ENCODE results near the gene RNF10.
"Not testable (repeated sequence)": the region's sequence is repeated elsewhere in the genome, so short reads cannot be mapped to it uniquely, and the experiment has no call there.

RNF10 gene

DNA sequence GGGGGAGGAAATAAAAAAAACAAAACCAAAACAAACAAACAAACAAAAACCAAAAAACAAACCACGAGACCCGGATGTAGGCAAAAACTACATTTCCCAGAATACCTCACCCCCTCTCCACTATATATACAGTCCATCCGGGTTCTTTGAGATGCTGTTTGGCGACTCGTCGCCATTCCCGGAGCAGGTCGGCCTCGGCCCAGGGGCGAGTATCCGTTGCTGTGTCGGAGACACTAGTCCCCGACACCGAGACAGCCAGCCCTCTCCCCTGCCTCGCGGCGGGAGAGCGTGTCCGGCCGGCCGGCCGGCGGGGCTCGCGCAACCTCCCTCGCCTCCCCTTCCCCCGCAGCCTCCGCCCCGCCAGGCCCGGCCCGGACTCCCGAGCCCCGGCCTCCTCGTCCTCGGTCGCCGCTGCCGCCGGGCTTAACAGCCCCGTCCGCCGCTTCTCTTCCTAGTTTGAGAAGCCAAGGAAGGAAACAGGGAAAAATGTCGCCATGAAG lies at the start of gene RNF10:
Gene RNF10 (plus strand): TSS at position 154 of the 500 bp plus-strand sequence. CDS start 456 bp downstream, outside the sequence.
- DNase-seq (ENCODE audit: low spot score), result peak; percentile 84

DNA sequence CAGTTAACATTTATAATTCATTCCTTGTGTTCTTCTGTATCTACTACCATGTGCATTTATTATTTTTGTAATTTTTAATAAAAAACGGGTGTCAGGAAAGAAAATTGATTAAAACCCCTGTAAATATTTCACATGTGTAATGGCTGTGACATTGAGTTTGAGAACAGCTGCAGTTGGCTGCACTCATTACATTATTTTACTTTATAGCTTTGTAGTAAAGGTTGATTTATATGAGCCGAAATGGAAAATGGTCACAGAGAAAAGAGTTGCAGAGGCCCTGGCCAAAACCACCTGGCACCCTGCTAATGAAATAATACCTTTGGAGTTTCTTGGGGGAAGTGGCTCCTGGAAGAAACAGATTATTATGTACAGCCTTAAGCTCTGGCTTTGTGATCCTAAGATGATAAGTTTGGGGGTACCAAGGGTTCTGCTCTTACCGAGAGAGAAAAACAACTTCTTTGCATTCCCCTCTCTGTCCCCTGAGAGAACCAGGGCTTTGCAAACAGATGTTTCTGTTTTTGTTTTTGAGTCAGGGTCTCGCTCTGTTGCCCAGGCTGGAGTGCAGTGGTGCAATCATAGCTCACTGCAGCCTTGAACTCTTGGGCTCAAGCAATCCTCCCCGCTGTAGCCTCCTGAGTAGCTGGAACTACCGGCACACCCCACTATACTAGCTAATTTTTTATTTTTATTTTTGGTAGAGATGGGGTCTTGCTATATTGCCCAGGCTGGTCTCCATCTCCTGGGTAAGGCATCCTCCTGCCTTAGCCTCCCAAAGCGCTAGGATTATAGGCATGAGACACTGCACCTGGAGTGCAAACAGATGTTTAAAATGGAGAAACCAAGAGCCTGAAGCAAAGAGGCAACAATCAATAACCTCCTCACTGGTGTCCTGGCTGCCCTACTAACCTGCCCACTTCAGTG lies 47.9 kb upstream of the RNF10 start:
- no peak for DNase-seq (ENCODE audit: low spot score)

DNA sequence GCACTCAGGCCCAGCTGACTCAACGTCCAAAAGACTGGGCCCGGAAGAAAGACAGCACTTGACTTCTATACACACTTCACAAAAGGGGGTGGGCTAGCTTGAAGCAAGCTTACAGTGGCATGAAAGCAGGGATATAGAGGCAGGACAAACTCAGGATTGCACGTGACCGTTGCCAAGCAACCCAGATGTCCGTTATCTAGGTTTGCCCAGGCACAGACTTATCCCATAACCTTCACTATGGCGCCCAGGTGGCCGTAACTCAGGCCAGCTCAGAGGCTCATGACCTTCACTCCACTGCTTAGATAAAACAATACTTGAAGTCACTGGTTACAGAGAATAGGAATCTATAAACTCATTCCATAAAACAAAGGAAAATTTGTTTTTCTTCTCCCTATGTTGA lies 46.6 kb upstream of the RNF10 start:
- DNase-seq (ENCODE audit: low spot score), result not testable (repeated sequence)

DNA sequence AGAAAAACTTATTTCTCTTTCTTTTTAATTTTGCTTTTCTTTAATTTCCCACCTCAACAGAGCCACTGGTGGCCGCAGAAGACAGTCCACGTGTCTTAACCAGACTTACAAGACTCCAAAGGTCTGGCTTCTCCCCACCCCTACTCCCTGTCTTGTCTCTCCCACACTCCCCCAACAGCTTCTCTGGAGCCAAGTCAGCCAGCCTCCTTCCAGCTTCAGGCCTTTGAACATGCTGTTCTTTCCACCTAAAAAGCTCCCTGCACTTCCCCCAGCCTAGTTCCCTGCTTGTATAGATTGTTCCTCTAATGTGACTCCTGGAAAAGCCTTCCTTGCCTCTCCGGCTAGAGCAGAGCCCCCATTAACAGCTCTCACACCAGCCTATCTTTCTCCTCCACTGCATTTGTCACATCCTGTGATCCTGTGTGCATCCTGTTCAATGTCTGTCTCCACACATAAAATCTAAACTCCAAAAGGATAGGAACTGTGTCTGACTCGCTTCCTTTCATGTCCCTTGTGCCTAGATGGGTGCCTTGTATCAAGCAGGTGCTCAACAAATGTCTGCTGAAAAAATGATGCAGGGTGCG lies 46.0 kb upstream of the RNF10 start:
- DNase-seq (ENCODE audit: low spot score), result peak; percentile 52

DNA sequence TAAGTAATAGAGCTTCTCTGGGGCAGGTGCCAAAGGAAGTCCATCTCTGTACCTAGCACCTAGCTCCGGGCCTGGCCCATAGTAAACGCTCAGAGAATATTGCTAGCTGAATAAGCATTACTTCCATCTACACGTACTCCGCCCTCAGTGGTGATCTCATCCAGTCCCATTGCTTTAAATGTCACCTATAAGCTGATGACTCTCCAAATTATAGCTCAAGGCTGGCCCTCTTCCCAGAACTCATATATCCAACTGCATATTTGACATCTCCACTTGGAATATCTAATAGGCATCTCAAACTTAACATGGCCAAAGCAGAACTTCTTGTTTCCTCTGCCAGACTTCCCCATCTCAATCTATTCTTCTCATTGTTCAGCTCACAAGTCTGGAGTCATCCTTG lies 45.1 kb upstream of the RNF10 start:
- DNase-seq (ENCODE audit: low spot score), result no peak

DNA sequence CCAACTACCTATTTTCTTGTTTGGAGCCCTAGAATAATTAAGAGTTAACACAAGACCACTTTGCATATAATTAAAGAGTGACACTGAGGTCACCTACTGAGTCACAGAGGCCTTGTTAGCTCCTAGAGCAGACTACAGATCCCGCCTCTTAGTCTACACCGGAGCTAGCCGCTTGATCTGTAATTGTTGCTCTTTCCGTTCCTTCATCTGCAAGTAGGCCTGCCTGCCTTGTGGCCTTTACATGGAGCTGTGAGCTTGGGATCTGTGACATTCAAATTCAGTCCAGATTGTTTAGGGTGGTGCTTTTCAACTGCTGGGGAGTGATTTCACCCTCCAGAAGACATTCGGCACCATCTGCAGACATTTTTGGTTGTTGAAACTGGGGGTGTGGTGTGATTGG lies 43.8 kb upstream of the RNF10 start:
- DNase-seq (ENCODE audit: low spot score), result no peak

DNA sequence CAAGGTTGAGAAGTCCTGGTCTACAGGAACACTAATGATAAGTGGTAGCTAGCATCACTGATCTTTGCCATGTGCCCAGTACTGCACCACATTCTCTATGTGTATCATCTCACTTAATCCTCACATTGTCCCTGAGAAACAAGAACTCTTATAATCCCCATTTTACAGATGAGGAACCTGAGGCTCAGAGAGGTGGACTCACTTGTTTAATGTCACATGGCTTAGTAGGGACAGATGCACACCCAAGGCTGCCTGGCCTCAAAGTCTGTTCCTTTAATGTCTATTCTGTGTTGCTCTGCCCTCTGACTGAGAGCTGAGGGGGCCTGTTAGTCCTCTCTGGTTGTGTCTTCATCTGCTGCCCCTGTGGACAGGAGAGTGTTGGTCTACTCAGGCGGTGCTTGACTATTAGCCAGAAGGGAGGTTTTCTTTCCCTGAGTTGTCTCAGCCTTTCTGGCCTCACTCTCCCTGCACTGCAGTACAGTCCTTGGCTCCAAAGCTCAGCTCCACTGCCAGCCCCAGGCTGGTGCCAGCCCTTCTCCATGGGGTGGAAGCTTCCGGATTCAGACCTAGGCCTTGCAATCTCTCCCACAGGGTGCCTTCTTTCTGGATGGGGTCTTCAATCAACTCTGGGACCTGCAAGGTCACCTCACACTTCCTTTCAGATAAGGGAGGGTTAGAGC lies 43.2 kb upstream of the RNF10 start:
- DNase-seq (ENCODE audit: low spot score), result peak; percentile 29

DNA sequence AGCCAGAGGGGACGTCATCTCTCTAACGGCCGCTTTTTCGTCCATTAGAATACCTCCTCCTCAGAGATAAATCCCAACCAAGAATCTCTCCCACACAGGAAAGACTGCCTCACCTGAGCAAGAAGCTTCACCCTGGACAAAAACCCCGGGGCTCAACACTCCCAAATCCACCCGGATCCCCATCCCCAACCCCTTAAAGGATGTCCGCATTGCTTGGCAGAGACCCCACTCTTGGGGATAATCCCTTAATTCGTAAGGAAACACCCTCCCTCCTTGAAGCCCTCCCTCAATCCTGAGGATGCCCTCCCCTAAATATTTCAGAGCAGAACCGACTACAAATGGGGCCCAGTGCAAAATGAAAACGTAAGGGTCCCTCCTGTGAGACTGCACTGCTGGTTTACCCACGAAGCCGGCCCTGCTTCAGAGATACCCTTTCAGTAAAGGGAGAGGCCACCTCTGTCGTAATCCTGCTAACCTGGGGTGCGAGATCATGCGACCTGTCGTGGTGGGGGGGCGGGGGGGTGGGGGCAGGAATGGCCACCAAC lies 38.9 kb upstream of the RNF10 start:
- no peak for DNase-seq (ENCODE audit: low spot score)

DNA sequence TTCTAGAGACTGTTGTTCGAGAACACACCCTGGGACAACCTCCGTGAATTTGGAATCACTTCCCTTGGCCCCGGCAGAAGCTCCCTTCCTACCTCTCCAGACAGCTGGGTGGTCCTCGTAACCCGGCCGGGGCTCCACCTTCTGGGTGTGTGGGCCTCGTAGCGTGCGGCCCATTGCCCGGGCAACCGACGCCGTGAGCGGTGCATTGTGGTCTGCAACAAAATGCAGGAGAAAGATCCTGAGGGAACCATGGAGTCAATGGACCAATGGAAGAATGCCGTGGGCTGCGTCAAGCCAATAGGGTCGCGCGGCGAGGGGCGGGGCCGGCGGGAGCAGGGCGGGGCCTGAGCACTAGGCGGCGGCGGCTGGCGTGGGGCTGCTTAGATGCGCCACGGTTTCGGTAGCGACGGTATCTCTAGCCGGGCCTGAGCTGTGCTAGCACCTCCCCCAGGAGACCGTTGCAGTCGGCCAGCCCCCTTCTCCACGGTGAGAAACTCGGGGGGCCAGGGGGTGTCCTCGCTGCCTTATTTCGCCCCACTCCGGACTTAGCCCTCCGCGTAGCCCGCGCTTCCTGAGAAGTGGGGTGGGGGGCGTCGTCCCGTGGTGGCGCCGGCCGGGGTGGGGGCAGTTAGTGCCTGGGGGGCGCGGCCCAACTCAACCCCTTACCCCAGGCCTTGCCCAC lies 38.3 kb upstream of the RNF10 start, which contains the start of gene DYNLL1:
Gene DYNLL1 (plus strand): TSS at position 383 of the 682 bp plus-strand sequence. CDS start 309 bp downstream, outside the sequence.
- peak; percentile 95 for DNase-seq (ENCODE audit: low spot score)

DNA sequence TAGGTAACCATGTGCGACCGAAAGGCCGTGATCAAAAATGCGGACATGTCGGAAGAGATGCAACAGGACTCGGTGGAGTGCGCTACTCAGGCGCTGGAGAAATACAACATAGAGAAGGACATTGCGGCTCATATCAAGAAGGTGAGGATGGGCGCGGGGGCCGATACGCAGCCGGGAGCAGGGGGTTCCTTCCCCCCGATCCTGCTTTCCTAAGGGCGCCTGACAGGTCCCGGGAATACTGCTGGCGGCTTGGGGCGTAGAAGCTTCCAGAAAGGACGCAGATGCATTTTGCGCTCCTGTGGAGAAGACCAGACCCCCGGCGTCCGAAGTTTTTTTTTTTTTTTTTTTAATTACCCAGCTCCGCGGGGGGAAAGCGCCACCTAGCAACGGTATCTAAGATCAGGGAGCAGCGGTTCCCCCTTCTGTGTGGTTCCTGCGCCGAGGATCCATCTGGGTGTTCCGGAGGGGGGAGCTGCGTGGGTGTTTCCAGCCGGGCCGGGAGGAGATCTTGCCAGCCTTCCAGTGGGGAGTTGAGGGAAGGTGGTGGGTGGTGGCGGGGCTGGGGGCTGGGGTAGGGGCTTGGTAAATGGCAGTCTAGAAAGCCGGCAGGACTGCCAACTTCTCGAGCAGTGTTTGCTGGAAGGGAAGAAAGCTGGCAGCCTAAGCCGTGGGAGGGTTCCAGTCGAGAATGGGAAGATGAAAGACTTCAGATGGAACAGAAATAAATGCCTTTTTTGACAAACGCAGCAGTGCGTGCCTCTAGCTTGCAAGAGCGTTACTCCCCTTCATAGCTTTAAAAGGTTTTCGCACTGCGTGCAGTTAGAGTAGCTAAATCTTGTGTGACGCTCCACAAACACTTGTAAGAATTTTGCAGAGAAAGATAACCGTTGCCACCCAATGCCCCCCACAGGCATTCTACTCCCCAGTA lies 37.5 kb upstream of the RNF10 start:
- peak; percentile 89 for DNase-seq (ENCODE audit: low spot score)

DNA sequence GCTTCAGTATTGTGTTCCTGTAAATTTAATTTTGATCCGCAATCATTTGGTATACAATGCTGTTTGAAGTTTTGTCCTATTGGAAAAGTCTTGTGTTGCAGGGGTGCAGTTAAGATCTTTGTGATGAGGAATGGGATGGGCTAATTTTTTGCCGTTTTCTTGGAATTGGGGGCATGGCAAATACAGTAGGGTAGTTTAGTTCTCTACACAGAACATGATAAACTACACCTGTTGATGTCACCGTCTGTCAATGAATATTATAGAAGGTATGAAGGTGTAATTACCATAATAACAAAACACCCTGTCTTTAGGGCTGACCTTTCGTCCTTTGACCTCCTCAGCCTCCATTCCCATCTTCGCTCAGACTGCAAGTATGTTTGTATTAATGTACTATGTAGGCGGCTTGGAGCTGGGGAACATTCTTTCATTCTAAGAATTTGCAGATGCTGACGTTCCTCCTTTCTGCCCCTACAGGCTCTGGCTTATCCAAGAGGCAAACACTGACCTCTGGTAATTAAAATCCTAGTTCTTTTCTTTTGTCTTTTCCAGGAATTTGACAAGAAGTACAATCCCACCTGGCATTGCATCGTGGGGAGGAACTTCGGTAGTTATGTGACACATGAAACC lies 36.5 kb upstream of the RNF10 start:
- DNase-seq (ENCODE audit: low spot score), result no peak

DNA sequence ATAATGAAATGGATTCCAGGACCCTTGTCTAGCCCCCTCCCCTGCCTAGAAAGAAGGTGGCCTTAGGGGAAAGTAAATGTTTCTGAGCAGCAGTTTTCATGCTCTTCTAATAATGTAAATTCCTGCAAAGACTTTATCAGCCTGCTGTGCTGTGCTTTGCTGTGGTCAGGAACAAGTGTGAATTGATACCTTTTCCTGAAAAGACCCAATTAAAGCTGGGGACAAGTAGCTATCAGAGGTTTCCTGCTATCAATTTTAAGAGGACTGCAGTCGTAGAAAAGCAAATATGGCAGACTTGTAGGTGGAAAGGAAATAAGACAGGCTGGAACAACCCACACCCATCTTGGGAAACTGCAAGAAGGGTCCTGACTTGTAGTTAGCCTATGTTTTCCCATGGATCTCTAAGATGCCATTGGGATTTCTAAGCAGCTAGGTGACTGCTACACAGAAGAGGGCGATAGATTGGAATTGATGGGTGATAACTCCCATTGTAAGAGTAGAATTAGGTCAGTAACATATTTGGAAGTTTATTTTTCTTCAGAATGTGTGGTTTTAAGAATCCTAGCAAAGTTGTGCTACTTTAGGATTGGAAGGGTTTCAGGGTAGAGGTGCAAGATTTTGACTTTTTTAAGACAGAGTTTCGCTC lies 35.2 kb upstream of the RNF10 start:
- no peak for DNase-seq (ENCODE audit: low spot score)

DNA sequence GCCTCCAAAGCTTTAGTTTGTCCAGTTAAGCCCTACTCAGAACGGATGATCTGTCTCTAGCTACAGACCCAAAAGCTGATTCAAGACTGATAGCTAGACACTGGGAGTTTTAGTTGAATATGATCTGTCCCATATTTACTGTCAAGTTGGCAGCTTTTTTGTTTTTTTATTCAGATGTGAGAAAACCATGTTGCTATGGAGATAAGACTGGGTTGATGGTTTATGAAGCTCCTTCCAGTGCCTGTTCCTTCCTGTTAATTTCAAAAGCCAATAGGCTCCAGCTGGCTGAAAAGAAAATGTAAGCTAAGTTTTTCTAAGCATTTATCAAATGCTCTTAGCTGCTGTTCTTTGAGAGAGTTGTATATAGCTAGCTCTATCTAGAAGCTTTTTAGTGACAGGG lies 33.6 kb upstream of the RNF10 start:
- no peak for DNase-seq (ENCODE audit: low spot score)

DNA sequence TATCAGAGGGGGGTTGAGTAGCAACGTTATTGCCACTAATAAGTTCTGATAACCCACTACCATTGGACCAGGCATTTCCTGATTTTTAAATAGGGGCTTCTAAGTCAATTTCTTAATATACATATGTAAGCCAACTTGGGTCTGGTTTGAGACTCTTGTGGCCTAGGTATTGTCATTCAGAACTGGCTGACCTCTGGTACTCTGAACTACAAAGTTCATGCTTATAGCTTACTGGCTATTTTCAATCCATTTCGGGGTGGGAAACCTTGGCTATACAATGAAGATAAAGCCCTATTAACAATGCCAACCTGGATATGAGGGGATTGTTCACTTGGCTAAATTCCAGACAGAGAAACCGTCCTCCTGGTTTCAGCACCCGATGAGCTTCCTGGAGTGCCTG lies 29.6 kb upstream of the RNF10 start:
- no peak for DNase-seq (ENCODE audit: low spot score)

DNA sequence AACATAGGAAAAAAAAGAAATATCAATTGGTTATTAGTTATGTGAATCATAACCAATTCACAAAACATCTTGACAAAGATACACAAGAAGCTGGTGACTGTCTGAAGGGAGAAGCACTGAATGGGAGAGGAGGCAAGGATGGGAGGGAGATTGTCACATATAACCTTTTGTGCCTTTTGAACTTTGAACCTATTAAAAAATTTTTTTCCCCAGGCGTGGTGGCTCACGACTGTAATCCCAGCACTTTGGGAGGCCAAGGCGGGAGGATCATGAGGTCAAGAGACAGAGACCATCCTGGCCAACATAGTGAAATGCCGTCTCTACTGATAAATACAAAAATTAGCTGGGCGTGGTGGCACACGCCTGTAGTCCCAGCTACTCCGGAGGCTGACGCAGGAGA lies 25.6 kb upstream of the RNF10 start:
- no peak for DNase-seq (ENCODE audit: low spot score)

DNA sequence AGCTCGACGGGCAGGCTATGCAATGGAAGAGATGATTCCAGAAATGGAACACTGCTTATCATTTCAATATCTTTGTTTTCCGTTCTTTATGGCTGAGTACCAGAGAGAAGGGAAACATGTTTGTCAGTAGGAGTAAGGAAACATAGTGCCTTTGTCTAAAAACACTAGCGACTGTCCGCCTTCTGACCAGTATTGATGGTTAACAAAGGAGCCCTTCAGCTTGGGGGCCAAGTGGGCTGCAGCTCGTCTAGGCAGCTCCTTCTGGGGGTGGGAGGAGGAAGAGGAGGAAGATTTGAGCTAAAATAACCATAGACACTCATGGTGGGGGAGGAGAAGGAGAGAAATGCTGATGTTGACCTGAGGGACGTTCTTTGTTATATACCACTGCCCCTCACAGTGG lies 20.2 kb upstream of the RNF10 start:
- peak; percentile 87 for DNase-seq (ENCODE audit: low spot score)

DNA sequence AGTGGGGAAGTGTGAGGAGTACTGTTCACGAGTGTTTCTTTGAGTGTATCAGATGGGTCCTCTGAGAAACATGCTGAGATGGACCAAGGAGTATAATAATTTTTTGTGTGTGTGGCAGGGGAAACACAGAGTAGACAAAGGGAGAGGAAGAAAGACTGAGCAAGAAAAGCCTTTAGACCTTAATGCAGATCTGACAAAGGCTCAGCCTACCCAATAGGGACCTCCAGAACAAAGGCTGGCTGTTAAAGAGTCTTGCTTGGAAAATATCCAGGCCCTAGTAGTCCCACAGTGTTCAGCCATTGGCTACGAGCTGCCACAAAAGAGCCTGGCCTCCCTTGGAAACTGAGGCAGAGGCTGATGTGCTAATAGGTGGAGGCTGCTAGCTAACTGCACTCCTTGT lies 18.7 kb upstream of the RNF10 start:
- DNase-seq (ENCODE audit: low spot score), result peak; percentile 76

DNA sequence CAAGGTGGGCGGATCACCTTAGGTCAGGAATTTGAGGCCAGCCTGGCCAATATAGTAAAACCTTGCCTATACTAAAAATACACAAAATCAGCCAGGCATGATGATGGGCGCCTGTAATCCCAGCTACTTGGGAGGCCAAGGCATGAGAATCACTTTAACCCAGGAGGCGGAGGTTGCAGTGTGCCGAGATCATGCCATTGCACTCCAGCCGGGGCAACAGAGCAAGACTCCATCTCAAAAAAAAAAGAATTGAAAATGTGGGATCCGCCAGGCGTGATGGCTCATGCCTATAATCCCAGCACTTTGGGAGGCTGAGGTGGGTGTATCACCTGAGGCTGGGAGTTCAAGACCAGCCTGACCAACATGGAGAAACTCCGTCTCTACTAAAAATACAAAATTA lies 14.8 kb upstream of the RNF10 start:
- not testable (repeated sequence) for DNase-seq (ENCODE audit: low spot score)

DNA sequence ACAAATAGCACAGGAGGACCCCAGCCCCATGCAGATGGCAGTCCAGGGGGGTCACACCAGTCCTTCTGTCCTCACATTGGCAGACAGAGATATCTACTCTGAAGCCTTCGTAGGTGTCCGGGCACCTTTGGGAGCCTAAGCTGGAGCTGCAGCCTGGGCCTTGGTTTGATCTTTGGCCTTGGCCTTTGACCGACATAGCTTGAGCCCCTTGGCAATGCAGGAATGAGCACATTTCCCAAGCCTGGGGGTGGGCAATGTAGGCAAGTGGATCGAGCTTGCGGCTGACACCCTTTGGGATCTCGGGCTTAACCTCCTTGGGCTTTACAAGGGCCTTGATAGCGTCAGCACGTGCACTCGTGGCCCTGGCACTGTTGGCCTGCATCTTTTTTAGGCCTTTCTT lies 11.6 kb upstream of the RNF10 start:
- DNase-seq (ENCODE audit: low spot score), result no peak

All from putamen (tissue), 1 donor.